Neural cell (in vitro differentiated cells): ENCODE measurements around the gene ASIC2. TPM values are rescaled to one million over a fixed set of nuclear protein-coding genes. Genes with fewer than 3 reads are reported as not detected.

Experiments used
- H2AFZ ChIP-seq: fragments of 200-600, 300-800 bp; sonication (generic), shearing (Covaris generic); 2 replicates; pipeline ENCODE4 v1.6.0; 2014; ENCODE audit warnings: low read depth, mild to moderate bottlenecking, antibody characterized with exemption, low read length, moderate library complexity
- H3F3A ChIP-seq: fragments of 200-600 bp; shearing (Covaris generic); 2 replicates; pipeline ENCODE4 v1.6.1; 2016; ENCODE audit warnings: mild to moderate bottlenecking, moderate library complexity, mixed read lengths, antibody characterized with exemption, low read length; ENCODE audit not compliant: insufficient read depth, poor library complexity, severe bottlenecking
- H3K27ac ChIP-seq: fragments of 200-600, 300-800 bp; sonication (generic), shearing (Covaris generic); 2 replicates; pipeline ENCODE4 v1.5.1; 2014; ENCODE audit warnings: mild to moderate bottlenecking, low read length, moderate library complexity
- H3K27me3 ChIP-seq: fragments of 300-800, 200-600 bp; sonication (generic), shearing (Covaris generic); 2 replicates; pipeline ENCODE4 v1.6.0; 2014; ENCODE audit warnings: mild to moderate bottlenecking, low read depth, low read length, moderate library complexity; ENCODE audit not compliant: insufficient read depth
- H3K36me3 ChIP-seq: fragments of 300-800, 200-600 bp; sonication (generic), shearing (Covaris generic); 2 replicates; pipeline ENCODE4 v1.5.1; 2014; ENCODE audit warnings: mild to moderate bottlenecking, antibody characterized with exemption, low read length, moderate library complexity; ENCODE audit not compliant: insufficient read depth
- H3K4me2 ChIP-seq: fragments of 300-800, 200-600 bp; sonication (generic), shearing (Covaris generic); 2 replicates; pipeline ENCODE4 v1.6.0; 2014; ENCODE audit warnings: mild to moderate bottlenecking, low read length
- H3K4me3 ChIP-seq: fragments of 300-800, 200-600 bp; sonication (generic), shearing (Covaris generic); 2 replicates; pipeline ENCODE4 v1.5.1; 2014; ENCODE audit warnings: mild to moderate bottlenecking, low read length, moderate library complexity
- H3K79me2 ChIP-seq: fragments of 200-600 bp; shearing (Covaris generic); replicated peaks from 2 replicates; pipeline ENCODE4 v1.6.0; 2014; ENCODE audit warnings: mild to moderate bottlenecking, low read length, moderate library complexity; ENCODE audit not compliant: insufficient read depth
- H3K9ac ChIP-seq: fragments of 300-800, 200-600 bp; sonication (generic), shearing (Covaris generic); 2 replicates; pipeline ENCODE4 v1.6.1; 2016; ENCODE audit warnings: mild to moderate bottlenecking, low read length, mixed read lengths
- H3K9me2 ChIP-seq: fragments of 200-600 bp; shearing (Covaris generic); 2 replicates; pipeline ENCODE4 v1.6.1; 2016; ENCODE audit warnings: mild to moderate bottlenecking, low read length, mixed read lengths; ENCODE audit not compliant: insufficient read depth
- H3K9me3 ChIP-seq: fragments of 200-600, 300-800 bp; sonication (generic), shearing (Covaris generic); 2 replicates; pipeline ENCODE4 v1.6.1; 2016; ENCODE audit warnings: mild to moderate bottlenecking, mixed run types, low read length, moderate library complexity, mixed read lengths
- H4K20me1 ChIP-seq: fragments of 200-600 bp; shearing (Covaris generic); 2 replicates; pipeline ENCODE4 v1.6.1; 2016; ENCODE audit warnings: mild to moderate bottlenecking, mixed run types; ENCODE audit not compliant: insufficient read depth
- CTCF ChIP-seq: fragments of 450-650 bp; IDR thresholded peaks from 2 replicates; pipeline ENCODE4 v1.5.1; 2014; ENCODE audit warnings: antibody characterized with exemption, mild to moderate bottlenecking, moderate library complexity; ENCODE audit not compliant: poor library complexity, severe bottlenecking
- EP300 ChIP-seq: fragments of 450-650 bp; conservative IDR thresholded peaks from 2 replicates; pipeline ENCODE4 v1.6.1; 2014; ENCODE audit warnings: antibody characterized with exemption, mild to moderate bottlenecking, moderate library complexity; ENCODE audit not compliant: poor library complexity, severe bottlenecking
- EZH2 ChIP-seq: fragments of 200-600, 300-800 bp; shearing (Covaris generic), sonication (generic); IDR thresholded peaks from 2 replicates; pipeline ENCODE4 v1.6.1; 2014; ENCODE audit warnings: antibody characterized with exemption, low read length, borderline replicate concordance, mild to moderate bottlenecking; ENCODE audit not compliant: insufficient read depth, poor library complexity, severe bottlenecking
- MXI1 ChIP-seq: fragments of 450-650 bp; conservative IDR thresholded peaks from 2 replicates; pipeline ENCODE4 v1.6.1; 2014; ENCODE audit warnings: antibody characterized with exemption, mild to moderate bottlenecking; ENCODE audit not compliant: poor library complexity, severe bottlenecking
- POLR2AphosphoS5 ChIP-seq: IDR thresholded peaks from 2 replicates; pipeline ENCODE4 v1.6.1; 2012
- RAD21 ChIP-seq: fragments of 450-650 bp; conservative IDR thresholded peaks from 2 replicates; pipeline ENCODE4 v1.6.1; 2014; ENCODE audit warnings: antibody characterized with exemption, mild to moderate bottlenecking, moderate library complexity
- REST ChIP-seq: IDR thresholded peaks from 2 replicates; pipeline ENCODE4 v1.6.1; 2012; ENCODE audit warnings: borderline replicate concordance
- SMC3 ChIP-seq: fragments of 450-650 bp; conservative IDR thresholded peaks from 2 replicates; pipeline ENCODE4 v1.6.1; 2014; ENCODE audit warnings: antibody characterized with exemption, mild to moderate bottlenecking, moderate library complexity; ENCODE audit not compliant: poor library complexity
- TAF1 ChIP-seq: IDR thresholded peaks from 2 replicates; pipeline ENCODE4 v1.6.1; 2012; ENCODE audit warnings: low read depth
- polyA plus RNA-seq: library from polyadenylated mRNA; depleted of rRNA; stranded (reverse); fragments of >200 nt; gene quantifications from 2 replicates; pipeline ENCODE4 v1.2.3, GENCODE V29; 2014

Gene ASIC2
- polyA plus RNA-seq, 1 donor from 2014 or later: 2.4 TPM

DNA sequence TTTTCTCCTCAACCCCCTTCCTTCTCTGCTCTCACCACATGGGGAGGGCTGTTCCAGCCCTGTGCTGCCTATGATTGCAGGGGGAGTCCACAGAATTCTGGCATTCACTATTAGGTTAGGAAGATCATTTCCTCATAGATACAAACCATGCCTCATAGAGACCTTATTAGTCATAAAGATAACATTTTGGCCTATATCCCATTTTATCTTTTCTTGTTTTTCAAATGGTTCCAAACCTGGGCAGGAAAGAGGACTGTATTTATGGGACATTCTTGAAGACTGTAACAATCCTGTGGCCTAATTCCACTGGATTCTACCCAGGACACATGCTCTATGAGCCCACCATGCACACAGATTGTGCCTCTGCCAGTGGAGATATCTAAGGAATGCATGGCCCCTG, 51.7 kb downstream of the ASIC2 start:
- TF ChIP-seq RAD21: no peak
- no peak for TF ChIP-seq SMC3
- TF ChIP-seq CTCF: no peak
- TF ChIP-seq TAF1: no peak
- TF ChIP-seq EP300: no peak

GRCh38 chr17:33240362-33240761, 52.7 kb downstream of the ASIC2 start:
- Histone ChIP-seq H2AFZ (no peak overlapping the region), H3K27ac (no peak overlapping the region)
- TF ChIP-seq REST (no peak), EP300 (peak; percentile 18)

More for the DNA sequence above, 51.7 kb downstream of the ASIC2 start:
- Histone ChIP-seq H3K9me2 (no peaks in the 10 kb centered on the region), H3K27me3 (no peaks in the 10 kb centered on the region), H3K4me3 (no peak overlapping the region), H3F3A (no peaks in the 10 kb centered on the region), H3K4me2 (no peak overlapping the region), H3K27ac (no peak overlapping the region), H3K9ac (no peak overlapping the region), H2AFZ (no peak overlapping the region), H3K79me2 (no peaks in the 10 kb centered on the region), H4K20me1 (no peaks in the 10 kb centered on the region), H3K9me3 (no peaks in the 10 kb centered on the region), H3K36me3 (no peaks in the 10 kb centered on the region)

GRCh38 chr17:33239702-33240101, 53.4 kb downstream of the ASIC2 start:
- Histone ChIP-seq H3K36me3 (no peaks in the 10 kb centered on the region), H3K4me3 (no peak overlapping the region), H3K4me2 (no peak overlapping the region), H3K27me3 (no peaks in the 10 kb centered on the region), H3K9ac (no peak overlapping the region), H2AFZ (no peak overlapping the region), H3F3A (no peaks in the 10 kb centered on the region), H3K27ac (no peak overlapping the region), H3K9me3 (no peaks in the 10 kb centered on the region), H4K20me1 (no peaks in the 10 kb centered on the region), H3K9me2 (no peaks in the 10 kb centered on the region), H3K79me2 (no peaks in the 10 kb centered on the region)
- TF ChIP-seq TAF1: no peak
- no peak for TF ChIP-seq REST
- no peak for TF ChIP-seq EP300
- no peak for TF ChIP-seq MXI1
- TF ChIP-seq RAD21: no peak
- TF ChIP-seq POLR2AphosphoS5: no peak
- TF ChIP-seq EZH2: no peak
- no peak for TF ChIP-seq CTCF
- no peak for TF ChIP-seq SMC3

More at GRCh38 chr17:33240362-33240761, 52.7 kb downstream of the ASIC2 start:
- H4K20me1 ChIP-seq: no peaks in the 10 kb centered on the region
- no peaks in the 10 kb centered on the region for H3F3A ChIP-seq
- H3K79me2 ChIP-seq: no peaks in the 10 kb centered on the region
- H3K27me3 ChIP-seq: no peaks in the 10 kb centered on the region
- no peaks in the 10 kb centered on the region for H3K9me2 ChIP-seq
- no peak overlapping the region for H3K4me2 ChIP-seq
- H3K9ac ChIP-seq: no peak overlapping the region
- H3K4me3 ChIP-seq: no peak overlapping the region
- no peaks in the 10 kb centered on the region for H3K9me3 ChIP-seq
- no peaks in the 10 kb centered on the region for H3K36me3 ChIP-seq
